B cell (primary cell): Measurements from ENCODE around the gene CDK19.

Source experiments
- EZH2 ChIP-seq: IDR thresholded peaks from 2 replicates; pipeline ENCODE4 v1.6.1; 2012; ENCODE audit warnings: borderline replicate concordance, low read depth, mild to moderate bottlenecking, moderate library complexity, low read length; ENCODE audit not compliant: insufficient read depth, poor library complexity, severe bottlenecking
- TF ChIP-seq, protein P1 (sequence below): fragments of 200-600 bp; IDR thresholded peaks from one replicate; pipeline ENCODE4 v1.8.0; 2022; ENCODE audit warnings: antibody characterized with exemption, mild to moderate bottlenecking

DNA sequence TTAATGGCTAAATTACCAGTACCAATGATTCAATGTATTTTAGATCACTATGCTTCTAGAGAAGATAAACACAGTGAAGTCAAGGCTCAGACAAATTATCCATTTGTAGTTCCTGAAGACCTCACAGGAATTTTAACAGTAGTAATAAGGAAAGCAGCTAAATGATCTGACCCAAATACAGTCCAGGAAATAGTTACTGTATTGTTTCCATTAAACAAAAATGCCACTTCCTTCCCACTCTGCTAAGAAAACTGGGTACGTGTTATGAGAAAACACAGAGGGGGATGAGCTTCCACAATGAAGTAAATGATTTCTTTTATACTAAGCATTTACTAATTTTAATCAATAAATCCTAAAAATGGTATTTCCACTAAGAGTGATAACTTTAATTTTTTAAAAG, 127.9 kb downstream of the CDK19 start:
- TF ChIP-seq, protein P1, sequence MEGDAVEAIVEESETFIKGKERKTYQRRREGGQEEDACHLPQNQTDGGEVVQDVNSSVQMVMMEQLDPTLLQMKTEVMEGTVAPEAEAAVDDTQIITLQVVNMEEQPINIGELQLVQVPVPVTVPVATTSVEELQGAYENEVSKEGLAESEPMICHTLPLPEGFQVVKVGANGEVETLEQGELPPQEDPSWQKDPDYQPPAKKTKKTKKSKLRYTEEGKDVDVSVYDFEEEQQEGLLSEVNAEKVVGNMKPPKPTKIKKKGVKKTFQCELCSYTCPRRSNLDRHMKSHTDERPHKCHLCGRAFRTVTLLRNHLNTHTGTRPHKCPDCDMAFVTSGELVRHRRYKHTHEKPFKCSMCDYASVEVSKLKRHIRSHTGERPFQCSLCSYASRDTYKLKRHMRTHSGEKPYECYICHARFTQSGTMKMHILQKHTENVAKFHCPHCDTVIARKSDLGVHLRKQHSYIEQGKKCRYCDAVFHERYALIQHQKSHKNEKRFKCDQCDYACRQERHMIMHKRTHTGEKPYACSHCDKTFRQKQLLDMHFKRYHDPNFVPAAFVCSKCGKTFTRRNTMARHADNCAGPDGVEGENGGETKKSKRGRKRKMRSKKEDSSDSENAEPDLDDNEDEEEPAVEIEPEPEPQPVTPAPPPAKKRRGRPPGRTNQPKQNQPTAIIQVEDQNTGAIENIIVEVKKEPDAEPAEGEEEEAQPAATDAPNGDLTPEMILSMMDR, result no peak
- no peak for TF ChIP-seq EZH2
